ENCODE measurements around the gene POLR2B. TPM values are rescaled to one million over a fixed set of nuclear protein-coding genes. Genes with fewer than 3 reads are reported as not detected.

Gene POLR2B
- total RNA-seq, 1 donor = 99.2 TPM

GRCh38 chr4:56990109-56990905 lies 11.6 kb downstream of the POLR2B start:
- no peak overlapping the region for H3K27ac ChIP-seq (ENCODE audit: low read depth, low read length)
- peaks cover 2% of the 10 kb centered on the region for H3K4me1 ChIP-seq (ENCODE audit: insufficient read depth, low read length)
- H4K20me1 ChIP-seq (ENCODE audit: insufficient read depth, low read length) = peaks cover 19% of the 10 kb centered on the region
- no peaks in the 10 kb centered on the region for H3K9me3 ChIP-seq (ENCODE audit: low read depth, low read length)
- H3K4me2 ChIP-seq (ENCODE audit: insufficient read depth, low read length) = no peak overlapping the region
- peaks cover 72% of the 10 kb centered on the region for H3K79me2 ChIP-seq (ENCODE audit: insufficient read depth, low read length)
- H2AFZ ChIP-seq (ENCODE audit: low read length) = no peak overlapping the region
- DNase-seq (ENCODE audit: insufficient read length, low spot score, missing footprints) = no peak
- TF ChIP-seq CTCF (IDR thresholded peaks at IDR 0.05; ENCODE audit: extremely low read depth, low read depth, low read length) = no peak
- no peak overlapping the region for H3K4me3 ChIP-seq (ENCODE audit: insufficient read depth, low read length)
- no peaks in the 10 kb centered on the region for H3K27me3 ChIP-seq (ENCODE audit: insufficient read depth, low read length)
- H3K36me3 ChIP-seq (ENCODE audit: insufficient read depth, low read length) = peaks cover 58% of the 10 kb centered on the region

- Histone ChIP-seq H3K9me3 (ENCODE audit: low read depth, low read length) (no peaks in the 10 kb centered on the region), H3K27me3 (ENCODE audit: insufficient read depth, low read length) (no peaks in the 10 kb centered on the region), H4K20me1 (ENCODE audit: insufficient read depth, low read length) (peaks cover 6% of the 10 kb centered on the region), H3K79me2 (ENCODE audit: insufficient read depth, low read length) (peaks cover 49% of the 10 kb centered on the region), H3K36me3 (ENCODE audit: insufficient read depth, low read length) (peaks cover 54% of the 10 kb centered on the region), H3K27ac (ENCODE audit: low read depth, low read length) (peak overlapping the region; percentile 75), H3K4me2 (ENCODE audit: insufficient read depth, low read length) (peak overlapping the region; percentile 5), H3K4me1 (ENCODE audit: insufficient read depth, low read length) (peaks cover 6% of the 10 kb centered on the region), H2AFZ (ENCODE audit: low read length) (no peak overlapping the region), H3K4me3 (ENCODE audit: insufficient read depth, low read length) (no peak overlapping the region)
- DNase-seq (ENCODE audit: insufficient read length, low spot score, missing footprints) = peak; percentile 69
- no peak for TF ChIP-seq CTCF (IDR thresholded peaks at IDR 0.05; ENCODE audit: extremely low read depth, low read depth, low read length)
These were observed 16.8 kb downstream of the POLR2B start for GRCh38 chr4:56995525-56995924.

- H3K9me3 ChIP-seq (ENCODE audit: low read depth, low read length) = no peaks in the 10 kb centered on the region
- H2AFZ ChIP-seq (ENCODE audit: low read length) = no peak overlapping the region
- no peak for TF ChIP-seq CTCF (IDR thresholded peaks at IDR 0.05; ENCODE audit: extremely low read depth, low read depth, low read length)
- peaks cover 4% of the 10 kb centered on the region for H4K20me1 ChIP-seq (ENCODE audit: insufficient read depth, low read length)
- no peak overlapping the region for H3K4me2 ChIP-seq (ENCODE audit: insufficient read depth, low read length)
- peaks cover 6% of the 10 kb centered on the region for H3K4me1 ChIP-seq (ENCODE audit: insufficient read depth, low read length)
- no peaks in the 10 kb centered on the region for H3K27me3 ChIP-seq (ENCODE audit: insufficient read depth, low read length)
- H3K36me3 ChIP-seq (ENCODE audit: insufficient read depth, low read length) = peaks cover 65% of the 10 kb centered on the region
- H3K79me2 ChIP-seq (ENCODE audit: insufficient read depth, low read length) = peaks cover 24% of the 10 kb centered on the region
- DNase-seq (ENCODE audit: insufficient read length, low spot score, missing footprints) = no peak
- no peak overlapping the region for H3K27ac ChIP-seq (ENCODE audit: low read depth, low read length)
- H3K4me3 ChIP-seq (ENCODE audit: insufficient read depth, low read length) = no peak overlapping the region
These were observed 21.1 kb downstream of the POLR2B start for GRCh38 chr4:56999751-57000150.

- H4K20me1 ChIP-seq (ENCODE audit: insufficient read depth, low read length) = peaks cover 2% of the 10 kb centered on the region
- peaks cover 11% of the 10 kb centered on the region for H3K79me2 ChIP-seq (ENCODE audit: insufficient read depth, low read length)
- peaks cover 58% of the 10 kb centered on the region for H3K36me3 ChIP-seq (ENCODE audit: insufficient read depth, low read length)
- no peak for DNase-seq (ENCODE audit: insufficient read length, low spot score, missing footprints)
- no peak for TF ChIP-seq CTCF (IDR thresholded peaks at IDR 0.05; ENCODE audit: extremely low read depth, low read depth, low read length)
- H3K4me2 ChIP-seq (ENCODE audit: insufficient read depth, low read length) = no peak overlapping the region
- no peaks in the 10 kb centered on the region for H3K27me3 ChIP-seq (ENCODE audit: insufficient read depth, low read length)
- H3K27ac ChIP-seq (ENCODE audit: low read depth, low read length) = no peak overlapping the region
- H3K9me3 ChIP-seq (ENCODE audit: low read depth, low read length) = no peaks in the 10 kb centered on the region
- no peak overlapping the region for H3K4me3 ChIP-seq (ENCODE audit: insufficient read depth, low read length)
- no peaks in the 10 kb centered on the region for H3K4me1 ChIP-seq (ENCODE audit: insufficient read depth, low read length)
- H2AFZ ChIP-seq (ENCODE audit: low read length) = no peak overlapping the region
These were observed 34.9 kb downstream of the POLR2B start for GRCh38 chr4:57013543-57014120.
